ENCODE measurements around the gene GCHFR.
A peak's percentile ranks its signal among the peaks of the same experiment; 100 is the strongest.

GCHFR gene

DNA sequence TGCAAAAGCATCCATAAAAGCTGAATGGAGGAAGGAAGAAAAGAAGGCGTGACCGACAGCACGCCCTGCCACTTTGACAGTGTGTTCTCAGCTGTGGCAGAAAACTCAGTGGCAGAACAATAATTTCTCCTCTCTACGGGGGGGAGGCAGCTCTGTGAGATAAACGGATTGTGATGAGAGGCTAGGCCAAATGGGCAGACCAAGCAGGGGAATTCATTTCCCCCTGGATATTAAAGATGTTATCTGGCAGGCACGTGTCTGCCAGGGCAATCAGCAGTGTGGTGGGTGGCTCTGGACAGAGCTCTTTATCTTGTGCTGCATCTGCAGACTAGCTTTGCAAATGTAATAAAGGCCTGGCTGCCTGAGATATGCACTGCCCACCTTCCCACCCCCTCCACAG lies 6.9 kb upstream of the GCHFR start:
- 0 out of 2 replicates have a peak overlapping the region, but pooled peaks have one; percentile 8 for H3K27ac ChIP-seq (ENCODE audit: low read depth, low read length)
- H3K4me2 ChIP-seq (ENCODE audit: low read length), result peak overlapping the region; percentile 40
- H3K27me3 ChIP-seq (ENCODE audit: control insufficient read depth, low read length), result no peaks in the 10 kb centered on the region
- H3K4me1 ChIP-seq (ENCODE audit: control insufficient read depth, low read length), result peaks cover 74% of the 10 kb centered on the region
- peaks cover 31% of the 10 kb centered on the region for H3K79me2 ChIP-seq (ENCODE audit: control insufficient read depth, low read length)
- no peaks in the 10 kb centered on the region for H4K20me1 ChIP-seq (ENCODE audit: control insufficient read depth, insufficient read depth, low read depth, low read length)
- H3K9me2 ChIP-seq (replicated peaks; ENCODE audit: control insufficient read depth, low read length), result no peaks in the 10 kb centered on the region
- 0 out of 2 replicates have a peak overlapping the region, but pooled peaks have one; percentile 19 for H3K4me3 ChIP-seq (ENCODE audit: low read length)
- H3K36me3 ChIP-seq (ENCODE audit: control insufficient read depth, low read length), result peaks cover 23% of the 10 kb centered on the region
- H3F3A ChIP-seq (ENCODE audit: control insufficient read depth, insufficient read depth), result peaks cover 21% of the 10 kb centered on the region
- TF ChIP-seq CTCF (IDR thresholded peaks at IDR 0.05; ENCODE audit: low read depth, low read length, poor library complexity, severe bottlenecking) (no peak), EZH2phosphoT487 (IDR thresholded peaks at IDR 0.05; ENCODE audit: borderline replicate concordance, low read length) (no peak)
- no peaks in the 10 kb centered on the region for H3K9me3 ChIP-seq (ENCODE audit: control insufficient read depth, insufficient read depth, low read length)

DNA sequence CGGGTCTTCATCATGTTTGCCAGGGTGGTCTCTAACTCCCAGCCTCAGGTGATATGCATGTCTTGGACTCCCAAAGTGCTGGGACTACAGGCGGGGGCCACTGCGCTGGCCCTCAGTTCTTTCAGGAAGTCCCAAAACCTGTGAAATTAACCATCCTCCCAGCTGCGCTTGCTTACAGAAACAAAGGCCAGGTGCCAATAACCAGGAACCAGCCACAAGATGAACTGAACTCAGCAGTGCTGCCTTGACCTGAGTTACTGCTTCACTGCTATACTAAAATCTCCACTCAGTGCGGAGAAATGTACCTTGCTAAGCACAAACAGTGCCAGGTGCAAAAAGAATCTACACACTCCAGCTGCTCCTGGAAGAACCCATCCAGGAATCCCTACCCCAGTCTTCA lies 3.9 kb upstream of the GCHFR start:
- Histone ChIP-seq H3F3A (ENCODE audit: control insufficient read depth, insufficient read depth) (peaks cover 30% of the 10 kb centered on the region), H3K9me2 (replicated peaks; ENCODE audit: control insufficient read depth, low read length) (no peaks in the 10 kb centered on the region), H3K4me3 (ENCODE audit: low read length) (no peak overlapping the region), H4K20me1 (ENCODE audit: control insufficient read depth, insufficient read depth, low read depth, low read length) (no peaks in the 10 kb centered on the region), H3K36me3 (ENCODE audit: control insufficient read depth, low read length) (peaks cover 6% of the 10 kb centered on the region), H3K9me3 (ENCODE audit: control insufficient read depth, insufficient read depth, low read length) (no peaks in the 10 kb centered on the region), H3K27me3 (ENCODE audit: control insufficient read depth, low read length) (no peaks in the 10 kb centered on the region), H3K4me2 (ENCODE audit: low read length) (peak overlapping the region; percentile 2; the same call in 1 of the 2 replicates), H3K4me1 (ENCODE audit: control insufficient read depth, low read length) (peaks cover 73% of the 10 kb centered on the region), H3K27ac (ENCODE audit: low read depth, low read length) (no peak overlapping the region), H3K79me2 (ENCODE audit: control insufficient read depth, low read length) (peaks cover 11% of the 10 kb centered on the region)
- TF ChIP-seq CTCF (IDR thresholded peaks at IDR 0.05; ENCODE audit: low read depth, low read length, poor library complexity, severe bottlenecking) (no peak), EZH2phosphoT487 (IDR thresholded peaks at IDR 0.05; ENCODE audit: borderline replicate concordance, low read length) (no peak)

- peak overlapping the region; percentile 78 for H3K4me3 ChIP-seq (ENCODE audit: low read length)
- H3K4me1 ChIP-seq (ENCODE audit: control insufficient read depth, low read length), result peaks cover 78% of the 10 kb centered on the region
- H4K20me1 ChIP-seq (ENCODE audit: control insufficient read depth, insufficient read depth, low read depth, low read length), result no peaks in the 10 kb centered on the region
- peaks cover 34% of the 10 kb centered on the region for H3F3A ChIP-seq (ENCODE audit: control insufficient read depth, insufficient read depth)
- H3K4me2 ChIP-seq (ENCODE audit: low read length), result peak overlapping the region; percentile 90
- H3K27me3 ChIP-seq (ENCODE audit: control insufficient read depth, low read length), result no peaks in the 10 kb centered on the region
- no peak for TF ChIP-seq CTCF (IDR thresholded peaks at IDR 0.05; ENCODE audit: low read depth, low read length, poor library complexity, severe bottlenecking)
- no peak for TF ChIP-seq EZH2phosphoT487 (IDR thresholded peaks at IDR 0.05; ENCODE audit: borderline replicate concordance, low read length)
- H3K9me2 ChIP-seq (replicated peaks; ENCODE audit: control insufficient read depth, low read length), result no peaks in the 10 kb centered on the region
- H3K79me2 ChIP-seq (ENCODE audit: control insufficient read depth, low read length), result peaks cover 40% of the 10 kb centered on the region
- H3K9me3 ChIP-seq (ENCODE audit: control insufficient read depth, insufficient read depth, low read length), result no peaks in the 10 kb centered on the region
- H3K36me3 ChIP-seq (ENCODE audit: control insufficient read depth, low read length), result peaks cover 36% of the 10 kb centered on the region
- peak overlapping the region; percentile 90 for H3K27ac ChIP-seq (ENCODE audit: low read depth, low read length)
Measured at GRCh38 chr15:40762919-40763800, 708 bp upstream of the GCHFR start.
